ENCODE data around the gene ZNF512B. TPM values are rescaled to one million over a fixed set of nuclear protein-coding genes. Genes with fewer than 3 reads are reported as not detected.

The ZNF512B gene
- total and polyA plus RNA-seq, 4 donors: 1.8 to 11.8 (median 9.8) TPM

DNA sequence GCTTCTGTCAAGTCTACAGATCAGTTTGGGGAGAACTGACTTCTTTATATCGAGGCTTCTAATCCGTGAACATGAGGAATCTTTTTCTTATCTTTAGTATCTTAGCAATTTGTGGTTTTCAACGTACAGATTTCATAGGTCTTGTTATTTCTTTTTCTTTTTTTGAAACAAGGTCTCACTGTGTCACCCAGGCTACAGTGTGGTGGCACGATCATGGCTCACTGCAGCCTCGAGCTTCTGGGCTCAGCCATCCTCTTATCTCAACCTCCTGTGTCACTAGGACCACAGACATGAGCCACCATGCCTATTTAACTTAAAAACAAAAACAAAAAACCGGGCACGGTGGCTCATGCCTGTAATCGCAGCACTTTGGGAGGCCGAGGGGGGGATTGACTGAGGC lies 45.5 kb downstream of the ZNF512B start:
- no peak overlapping the region for H3K27ac ChIP-seq (ENCODE audit: low read depth in 1 of 2, low read length in 2 of 2)
- H3K36me3 ChIP-seq (ENCODE audit: control insufficient read depth in 4 of 4, insufficient read depth in 3 of 4, low read depth in 1 of 4, low read length in 3 of 4): peaks cover 7 to 23% (median 15%) of the 10 kb centered on the region in 4 donors
- no peaks in the 10 kb centered on the region for H3K4me1 ChIP-seq (ENCODE audit: control insufficient read depth in 4 of 4, insufficient read depth in 4 of 4, low read length in 3 of 4)
- WGBS: 90% methylated on average over 9 of the region's 9 CpGs
- DNase-seq (ENCODE audit: low spot score): no peak
- H3K4me3 ChIP-seq (ENCODE audit: low read depth in 1 of 3, low read length in 3 of 3): no peak overlapping the region
- no peak for TF ChIP-seq HNF4A (conservative IDR thresholded peaks at IDR 0.05)
- no peak for TF ChIP-seq NR2F2 (IDR thresholded peaks at IDR 0.05)
- no peak for TF ChIP-seq RXRA (IDR thresholded peaks at IDR 0.05)
- TF ChIP-seq, protein P1, sequence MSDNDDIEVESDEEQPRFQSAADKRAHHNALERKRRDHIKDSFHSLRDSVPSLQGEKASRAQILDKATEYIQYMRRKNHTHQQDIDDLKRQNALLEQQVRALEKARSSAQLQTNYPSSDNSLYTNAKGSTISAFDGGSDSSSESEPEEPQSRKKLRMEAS (IDR thresholded peaks at IDR 0.05): no peak
- TF ChIP-seq EGR1 (IDR thresholded peaks at IDR 0.05; ENCODE audit: low read depth in 2 of 2): no peak
- TF ChIP-seq RAD21 (IDR thresholded peaks at IDR 0.05): no peak
- TF ChIP-seq, protein P2, sequence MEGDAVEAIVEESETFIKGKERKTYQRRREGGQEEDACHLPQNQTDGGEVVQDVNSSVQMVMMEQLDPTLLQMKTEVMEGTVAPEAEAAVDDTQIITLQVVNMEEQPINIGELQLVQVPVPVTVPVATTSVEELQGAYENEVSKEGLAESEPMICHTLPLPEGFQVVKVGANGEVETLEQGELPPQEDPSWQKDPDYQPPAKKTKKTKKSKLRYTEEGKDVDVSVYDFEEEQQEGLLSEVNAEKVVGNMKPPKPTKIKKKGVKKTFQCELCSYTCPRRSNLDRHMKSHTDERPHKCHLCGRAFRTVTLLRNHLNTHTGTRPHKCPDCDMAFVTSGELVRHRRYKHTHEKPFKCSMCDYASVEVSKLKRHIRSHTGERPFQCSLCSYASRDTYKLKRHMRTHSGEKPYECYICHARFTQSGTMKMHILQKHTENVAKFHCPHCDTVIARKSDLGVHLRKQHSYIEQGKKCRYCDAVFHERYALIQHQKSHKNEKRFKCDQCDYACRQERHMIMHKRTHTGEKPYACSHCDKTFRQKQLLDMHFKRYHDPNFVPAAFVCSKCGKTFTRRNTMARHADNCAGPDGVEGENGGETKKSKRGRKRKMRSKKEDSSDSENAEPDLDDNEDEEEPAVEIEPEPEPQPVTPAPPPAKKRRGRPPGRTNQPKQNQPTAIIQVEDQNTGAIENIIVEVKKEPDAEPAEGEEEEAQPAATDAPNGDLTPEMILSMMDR (IDR thresholded peaks at IDR 0.05; ENCODE audit: low read depth, low read length, missing input control): no peak
- TF ChIP-seq FOXA2 (IDR thresholded peaks at IDR 0.05): no peak
- TF ChIP-seq, protein P3, sequence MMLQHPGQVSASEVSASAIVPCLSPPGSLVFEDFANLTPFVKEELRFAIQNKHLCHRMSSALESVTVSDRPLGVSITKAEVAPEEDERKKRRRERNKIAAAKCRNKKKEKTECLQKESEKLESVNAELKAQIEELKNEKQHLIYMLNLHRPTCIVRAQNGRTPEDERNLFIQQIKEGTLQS (IDR thresholded peaks at IDR 0.05): no peak
- TF ChIP-seq, protein P4, sequence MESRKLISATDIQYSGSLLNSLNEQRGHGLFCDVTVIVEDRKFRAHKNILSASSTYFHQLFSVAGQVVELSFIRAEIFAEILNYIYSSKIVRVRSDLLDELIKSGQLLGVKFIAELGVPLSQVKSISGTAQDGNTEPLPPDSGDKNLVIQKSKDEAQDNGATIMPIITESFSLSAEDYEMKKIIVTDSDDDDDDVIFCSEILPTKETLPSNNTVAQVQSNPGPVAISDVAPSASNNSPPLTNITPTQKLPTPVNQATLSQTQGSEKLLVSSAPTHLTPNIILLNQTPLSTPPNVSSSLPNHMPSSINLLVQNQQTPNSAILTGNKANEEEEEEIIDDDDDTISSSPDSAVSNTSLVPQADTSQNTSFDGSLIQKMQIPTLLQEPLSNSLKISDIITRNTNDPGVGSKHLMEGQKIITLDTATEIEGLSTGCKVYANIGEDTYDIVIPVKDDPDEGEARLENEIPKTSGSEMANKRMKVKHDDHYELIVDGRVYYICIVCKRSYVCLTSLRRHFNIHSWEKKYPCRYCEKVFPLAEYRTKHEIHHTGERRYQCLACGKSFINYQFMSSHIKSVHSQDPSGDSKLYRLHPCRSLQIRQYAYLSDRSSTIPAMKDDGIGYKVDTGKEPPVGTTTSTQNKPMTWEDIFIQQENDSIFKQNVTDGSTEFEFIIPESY (IDR thresholded peaks at IDR 0.05): no peak
- no peak for TF ChIP-seq TAF1 (conservative IDR thresholded peaks at IDR 0.05)
- no peak for TF ChIP-seq HNF4G (IDR thresholded peaks at IDR 0.05)
- no peak for TF ChIP-seq SP1 (IDR thresholded peaks at IDR 0.05)
- no peak for TF ChIP-seq JUND (IDR thresholded peaks at IDR 0.05)
- H3K27me3 ChIP-seq (ENCODE audit: control insufficient read depth in 4 of 4, insufficient read depth in 4 of 4, low read length in 3 of 4): no peaks in the 10 kb centered on the region
- no peaks in the 10 kb centered on the region for H3K9me3 ChIP-seq (ENCODE audit: control insufficient read depth in 4 of 4, low read length in 3 of 4)
- no peak overlapping the region for H3K9ac ChIP-seq (ENCODE audit: low read depth in 1 of 2, low read length in 2 of 2)

DNA sequence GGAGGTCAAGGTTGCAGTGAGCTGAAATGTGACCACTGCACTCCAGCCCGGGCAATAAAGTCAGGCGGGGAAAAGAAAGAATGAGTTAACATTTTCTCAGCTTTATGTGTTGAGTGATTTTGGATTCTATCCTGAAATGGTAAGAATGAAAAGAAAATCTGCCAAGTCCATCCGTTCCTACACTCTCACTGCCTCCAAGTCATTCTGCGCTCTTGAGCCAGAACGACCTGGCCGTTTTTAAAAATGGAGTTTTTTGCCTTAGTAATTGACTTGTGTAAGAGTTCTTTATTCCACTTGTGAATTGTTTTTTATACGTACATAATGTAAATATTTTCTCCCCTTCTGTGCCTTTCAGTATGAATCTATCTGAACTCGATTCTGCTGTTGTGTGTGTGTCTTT lies 46.1 kb downstream of the ZNF512B start:
- Histone ChIP-seq H3K4me3 (ENCODE audit: low read depth in 1 of 3, low read length in 3 of 3) (no peak overlapping the region), H3K27me3 (ENCODE audit: control insufficient read depth in 4 of 4, insufficient read depth in 4 of 4, low read length in 3 of 4) (no peaks in the 10 kb centered on the region), H3K4me1 (ENCODE audit: control insufficient read depth in 4 of 4, insufficient read depth in 4 of 4, low read length in 3 of 4) (no peaks in the 10 kb centered on the region), H3K9ac (ENCODE audit: low read depth in 1 of 2, low read length in 2 of 2) (no peak overlapping the region), H3K9me3 (ENCODE audit: control insufficient read depth in 4 of 4, low read length in 3 of 4) (no peaks in the 10 kb centered on the region), H3K27ac (ENCODE audit: low read depth in 1 of 2, low read length in 2 of 2) (no peak overlapping the region), H3K36me3 (ENCODE audit: control insufficient read depth in 4 of 4, insufficient read depth in 3 of 4, low read depth in 1 of 4, low read length in 3 of 4) (peaks cover 7 to 20% (median 10%) of the 10 kb centered on the region in 4 donors)
- 92% methylated on average over 8 of the region's 8 CpGs for WGBS
- TF ChIP-seq, protein P1 (IDR thresholded peaks at IDR 0.05): no peak
- TF ChIP-seq RAD21 (IDR thresholded peaks at IDR 0.05) (no peak), TAF1 (conservative IDR thresholded peaks at IDR 0.05) (no peak), NR2F2 (IDR thresholded peaks at IDR 0.05) (no peak), HNF4G (IDR thresholded peaks at IDR 0.05) (no peak), FOXA2 (IDR thresholded peaks at IDR 0.05) (no peak)
- TF ChIP-seq, protein P4 (IDR thresholded peaks at IDR 0.05): no peak
- TF ChIP-seq, protein P5, sequence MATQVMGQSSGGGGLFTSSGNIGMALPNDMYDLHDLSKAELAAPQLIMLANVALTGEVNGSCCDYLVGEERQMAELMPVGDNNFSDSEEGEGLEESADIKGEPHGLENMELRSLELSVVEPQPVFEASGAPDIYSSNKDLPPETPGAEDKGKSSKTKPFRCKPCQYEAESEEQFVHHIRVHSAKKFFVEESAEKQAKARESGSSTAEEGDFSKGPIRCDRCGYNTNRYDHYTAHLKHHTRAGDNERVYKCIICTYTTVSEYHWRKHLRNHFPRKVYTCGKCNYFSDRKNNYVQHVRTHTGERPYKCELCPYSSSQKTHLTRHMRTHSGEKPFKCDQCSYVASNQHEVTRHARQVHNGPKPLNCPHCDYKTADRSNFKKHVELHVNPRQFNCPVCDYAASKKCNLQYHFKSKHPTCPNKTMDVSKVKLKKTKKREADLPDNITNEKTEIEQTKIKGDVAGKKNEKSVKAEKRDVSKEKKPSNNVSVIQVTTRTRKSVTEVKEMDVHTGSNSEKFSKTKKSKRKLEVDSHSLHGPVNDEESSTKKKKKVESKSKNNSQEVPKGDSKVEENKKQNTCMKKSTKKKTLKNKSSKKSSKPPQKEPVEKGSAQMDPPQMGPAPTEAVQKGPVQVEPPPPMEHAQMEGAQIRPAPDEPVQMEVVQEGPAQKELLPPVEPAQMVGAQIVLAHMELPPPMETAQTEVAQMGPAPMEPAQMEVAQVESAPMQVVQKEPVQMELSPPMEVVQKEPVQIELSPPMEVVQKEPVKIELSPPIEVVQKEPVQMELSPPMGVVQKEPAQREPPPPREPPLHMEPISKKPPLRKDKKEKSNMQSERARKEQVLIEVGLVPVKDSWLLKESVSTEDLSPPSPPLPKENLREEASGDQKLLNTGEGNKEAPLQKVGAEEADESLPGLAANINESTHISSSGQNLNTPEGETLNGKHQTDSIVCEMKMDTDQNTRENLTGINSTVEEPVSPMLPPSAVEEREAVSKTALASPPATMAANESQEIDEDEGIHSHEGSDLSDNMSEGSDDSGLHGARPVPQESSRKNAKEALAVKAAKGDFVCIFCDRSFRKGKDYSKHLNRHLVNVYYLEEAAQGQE (IDR thresholded peaks at IDR 0.05): no peak
- TF ChIP-seq, protein P3 (IDR thresholded peaks at IDR 0.05): no peak
- no peak for DNase-seq (ENCODE audit: low spot score)
